Glutamatergic neuron (in vitro differentiated cells): Measurements from ENCODE around the gene WWOX. TPM values are rescaled to one million over a fixed set of nuclear protein-coding genes. Genes with fewer than 3 reads are reported as not detected.

Experiments used
- DNase-seq: peaks from one replicate; pipeline ENCODE4 v3.0.0; 2022
- H3K27ac Mint-ChIP-seq: one replicate; pipeline ENCODE4 v1.8.0; 2020; ENCODE audit warnings: mild to moderate bottlenecking, mixed read lengths, inconsistent platforms; ENCODE audit not compliant: unreplicated experiment
- H3K27me3 Mint-ChIP-seq: one replicate; pipeline ENCODE4 v1.8.0; 2020; ENCODE audit warnings: mild to moderate bottlenecking, moderate library complexity, mixed read lengths, inconsistent platforms; ENCODE audit not compliant: unreplicated experiment
- H3K36me3 Mint-ChIP-seq: one replicate; pipeline ENCODE4 v1.8.0; 2020; ENCODE audit warnings: mild to moderate bottlenecking, mixed read lengths, inconsistent platforms; ENCODE audit not compliant: unreplicated experiment
- H3K4me1 Mint-ChIP-seq: one replicate; pipeline ENCODE4 v1.8.0; 2020; ENCODE audit warnings: mild to moderate bottlenecking, low read depth, mixed read lengths, inconsistent platforms; ENCODE audit not compliant: unreplicated experiment
- H3K4me3 Mint-ChIP-seq: one replicate; pipeline ENCODE4 v1.8.0; 2020; ENCODE audit warnings: mild to moderate bottlenecking, mixed read lengths, inconsistent platforms; ENCODE audit not compliant: unreplicated experiment
- H3K9me3 Mint-ChIP-seq: one replicate; pipeline ENCODE4 v1.8.0; 2020; ENCODE audit warnings: mild to moderate bottlenecking, moderate library complexity, mixed read lengths, inconsistent platforms; ENCODE audit not compliant: unreplicated experiment
- CTCF ChIP-seq: fragments of 200-600 bp; sonication (generic); IDR thresholded peaks from one replicate; pipeline ENCODE4 v1.5.0; 2021; ENCODE audit not compliant: partially characterized antibody, unreplicated experiment
- total RNA-seq: library from RNA; stranded (reverse); fragmentation: NEBNext Ultra II Directional; extraction: Animal tissue kit (Norgen Biotek cat#: 25700); gene quantifications from one replicate; pipeline ENCODE4 v1.2.1, GENCODE V29; 2021; ENCODE audit not compliant: unreplicated experiment

The WWOX gene
- total RNA-seq, 1 donor from 2014 or later: 10.3 TPM

DNA sequence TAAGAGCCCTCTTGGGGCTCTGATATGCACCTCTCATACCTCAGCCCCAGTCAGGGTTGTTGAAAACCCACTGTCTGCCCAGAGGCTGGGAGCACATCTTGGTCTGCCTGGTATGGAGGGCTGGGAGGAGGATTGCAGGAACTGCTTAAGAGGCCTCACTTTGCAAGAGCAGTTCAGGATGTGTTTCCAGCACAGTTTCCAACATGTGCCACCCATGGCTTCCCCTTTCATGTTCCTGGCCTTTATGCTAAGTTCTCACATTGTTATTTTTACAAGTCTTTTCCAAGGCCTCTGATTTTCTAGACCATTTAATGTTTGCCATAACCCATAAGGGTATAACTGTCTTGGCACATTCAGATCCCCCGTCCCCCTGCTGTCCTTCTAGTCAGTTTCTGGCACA lies 155.4 kb downstream of the WWOX start:
- H3K4me1 Mint-ChIP-seq: no peaks in the 10 kb centered on the region
- H3K9me3 Mint-ChIP-seq: no peaks in the 10 kb centered on the region
- H3K27me3 Mint-ChIP-seq: no peaks in the 10 kb centered on the region
- H3K36me3 Mint-ChIP-seq: no peaks in the 10 kb centered on the region
- no peak for DNase-seq
- no peak for TF ChIP-seq CTCF
- no peak overlapping the region for H3K4me3 Mint-ChIP-seq
- no peak overlapping the region for H3K27ac Mint-ChIP-seq

DNA sequence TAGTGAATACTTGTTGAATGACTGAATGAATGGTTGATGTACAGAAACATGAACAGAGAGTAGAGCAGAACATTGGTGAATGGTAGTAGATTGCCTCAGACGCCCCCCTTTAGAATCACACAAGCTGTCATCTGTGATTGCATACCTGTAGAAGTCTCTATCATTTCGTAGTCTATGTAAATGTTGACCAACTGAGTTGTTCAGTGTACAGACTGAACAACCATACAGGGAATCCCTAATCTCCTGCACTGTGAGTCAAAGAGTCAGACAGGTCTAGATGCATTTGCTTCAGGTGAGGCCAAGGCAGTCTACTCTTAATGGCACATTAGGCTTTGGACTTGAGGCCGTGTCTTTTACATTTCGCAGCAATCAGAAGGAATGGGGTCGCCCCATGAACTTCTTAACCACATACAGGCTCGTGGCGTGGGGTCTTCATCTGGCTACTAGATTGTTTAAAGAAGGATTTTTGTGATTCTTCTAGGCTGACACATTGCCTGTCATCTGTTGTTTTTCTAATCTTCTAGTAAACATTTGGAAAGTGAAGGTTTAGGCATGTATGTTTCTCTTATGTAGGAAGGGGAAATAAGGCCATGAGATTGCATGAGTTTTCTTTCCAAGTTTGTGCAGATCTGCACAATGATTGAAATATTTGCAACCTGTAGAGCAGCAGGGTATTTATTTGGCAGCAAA lies 157.4 kb downstream of the WWOX start:
- Mint-ChIP-seq H3K4me1 (no peaks in the 10 kb centered on the region), H3K36me3 (no peaks in the 10 kb centered on the region), H3K27me3 (no peaks in the 10 kb centered on the region), H3K27ac (no peak overlapping the region), H3K4me3 (no peak overlapping the region), H3K9me3 (no peaks in the 10 kb centered on the region)
- no peak for DNase-seq
- no peak for TF ChIP-seq CTCF

- no peaks in the 10 kb centered on the region for H3K4me1 Mint-ChIP-seq
- no peak overlapping the region for H3K4me3 Mint-ChIP-seq
- DNase-seq: no peak
- no peaks in the 10 kb centered on the region for H3K36me3 Mint-ChIP-seq
- TF ChIP-seq CTCF: no peak
- no peaks in the 10 kb centered on the region for H3K9me3 Mint-ChIP-seq
- H3K27me3 Mint-ChIP-seq: no peaks in the 10 kb centered on the region
- no peak overlapping the region for H3K27ac Mint-ChIP-seq
Measured at GRCh38 chr16:78257376-78257728, 157.9 kb downstream of the WWOX start.

GRCh38 chr16:78258375-78259065 lies 159.1 kb downstream of the WWOX start:
- Mint-ChIP-seq H3K4me1 (peaks cover 5% of the 10 kb centered on the region), H3K4me3 (no peak overlapping the region), H3K36me3 (no peaks in the 10 kb centered on the region), H3K27ac (no peak overlapping the region), H3K9me3 (no peaks in the 10 kb centered on the region), H3K27me3 (no peaks in the 10 kb centered on the region)
- no peak for DNase-seq
- no peak for TF ChIP-seq CTCF

- Mint-ChIP-seq H3K9me3 (peaks cover 4% of the 10 kb centered on the region), H3K36me3 (no peaks in the 10 kb centered on the region), H3K4me1 (peaks cover 5% of the 10 kb centered on the region), H3K27me3 (no peaks in the 10 kb centered on the region), H3K4me3 (no peak overlapping the region), H3K27ac (no peak overlapping the region)
- no peak for DNase-seq
- no peak for TF ChIP-seq CTCF
Measured at GRCh38 chr16:78259873-78260272, 160.4 kb downstream of the WWOX start.
